HG03442 (cell line): Measurements from ENCODE around the gene MBNL3.

Source experiments
- ATAC-seq: cut with Tn5 transposase; IDR thresholded peaks from one replicate; pipeline ENCODE4 v1.9.1; 2021; ENCODE audit warnings: mild to moderate bottlenecking, moderate library complexity; ENCODE audit not compliant: unreplicated experiment

Gene MBNL3, protein sequence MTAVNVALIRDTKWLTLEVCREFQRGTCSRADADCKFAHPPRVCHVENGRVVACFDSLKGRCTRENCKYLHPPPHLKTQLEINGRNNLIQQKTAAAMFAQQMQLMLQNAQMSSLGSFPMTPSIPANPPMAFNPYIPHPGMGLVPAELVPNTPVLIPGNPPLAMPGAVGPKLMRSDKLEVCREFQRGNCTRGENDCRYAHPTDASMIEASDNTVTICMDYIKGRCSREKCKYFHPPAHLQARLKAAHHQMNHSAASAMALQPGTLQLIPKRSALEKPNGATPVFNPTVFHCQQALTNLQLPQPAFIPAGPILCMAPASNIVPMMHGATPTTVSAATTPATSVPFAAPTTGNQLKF

DNA sequence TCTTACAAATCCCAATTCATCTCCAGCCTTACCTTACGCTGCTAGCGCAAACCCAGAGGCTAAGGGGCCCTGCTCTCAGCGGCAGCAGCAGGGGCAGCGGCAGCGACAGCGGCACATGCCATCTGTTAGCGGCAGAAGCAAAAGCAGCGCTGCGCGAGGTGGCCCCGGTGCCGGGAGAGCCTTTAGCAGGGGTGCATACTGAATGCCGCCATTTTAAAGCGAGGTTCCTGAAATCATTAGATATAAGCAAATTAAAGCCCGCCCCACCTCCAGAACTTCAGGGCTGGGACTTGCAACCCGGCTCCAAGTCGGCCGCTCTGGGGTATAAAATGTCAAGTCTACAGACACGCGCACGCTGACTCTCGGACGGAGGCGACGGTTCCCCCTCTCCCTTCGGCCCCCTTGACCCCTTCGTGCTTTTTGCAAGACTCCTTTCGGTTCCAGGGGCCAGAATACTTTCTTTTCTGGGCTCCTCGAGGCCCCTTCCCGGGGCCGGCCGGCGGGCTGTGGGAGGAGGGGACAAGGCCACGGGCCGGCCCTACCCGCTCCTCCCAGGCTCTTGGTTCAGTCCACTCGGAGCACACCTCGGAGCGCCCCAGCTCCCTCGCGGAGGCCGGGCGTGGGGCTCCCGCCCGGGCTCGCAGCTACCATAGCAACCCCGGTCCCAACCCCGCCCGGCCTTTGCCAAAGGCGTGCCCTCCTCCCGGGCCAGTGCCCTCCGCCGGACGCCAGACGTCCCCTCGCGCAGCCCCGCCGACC, at the start of gene MBNL3:
MBNL3 (minus strand) TSS at position 220 of the 759 bp plus-strand sequence. CDS start 49,427 bp downstream, outside the sequence.
- peak; percentile 49 for ATAC-seq

DNA sequence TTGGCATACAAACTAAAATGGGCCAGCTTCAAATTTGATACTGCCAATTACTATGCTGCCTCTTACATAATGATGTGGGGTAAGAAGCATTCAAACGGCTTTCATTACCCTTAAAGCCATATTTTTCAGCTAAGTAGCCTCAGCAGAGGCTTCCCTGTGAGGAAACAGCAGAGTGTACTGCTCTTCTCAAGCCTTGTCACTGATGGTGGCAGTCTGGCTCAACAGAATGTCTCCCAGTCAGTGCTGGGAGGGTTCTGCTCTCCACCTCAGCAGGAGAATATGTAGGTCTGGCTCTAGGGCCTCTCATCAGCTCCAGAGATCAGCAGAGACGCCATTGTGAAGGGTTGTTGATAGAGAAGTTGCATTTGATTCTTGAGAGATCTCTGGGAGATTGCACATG, 44.6 kb upstream of the MBNL3 start:
- no peak for ATAC-seq

DNA sequence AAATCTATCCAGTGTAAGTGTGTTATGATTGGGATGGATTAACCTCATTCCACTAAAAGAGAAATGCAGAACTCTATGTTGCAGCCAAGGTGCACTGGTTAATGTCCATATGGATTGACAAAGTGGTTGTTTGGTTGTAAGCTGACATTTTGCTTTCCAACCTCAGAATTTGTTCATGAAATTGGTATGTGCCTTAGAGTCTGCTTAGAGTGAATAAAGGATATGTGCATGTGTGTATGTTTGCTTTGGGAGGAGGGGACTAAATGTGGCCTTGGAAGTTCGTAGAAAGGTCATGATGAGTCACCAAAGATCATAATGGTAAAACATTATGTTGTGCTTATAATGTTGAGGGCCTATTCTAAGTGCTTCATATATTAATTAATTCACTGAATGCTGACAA, 44.1 kb upstream of the MBNL3 start:
- ATAC-seq = no peak

DNA sequence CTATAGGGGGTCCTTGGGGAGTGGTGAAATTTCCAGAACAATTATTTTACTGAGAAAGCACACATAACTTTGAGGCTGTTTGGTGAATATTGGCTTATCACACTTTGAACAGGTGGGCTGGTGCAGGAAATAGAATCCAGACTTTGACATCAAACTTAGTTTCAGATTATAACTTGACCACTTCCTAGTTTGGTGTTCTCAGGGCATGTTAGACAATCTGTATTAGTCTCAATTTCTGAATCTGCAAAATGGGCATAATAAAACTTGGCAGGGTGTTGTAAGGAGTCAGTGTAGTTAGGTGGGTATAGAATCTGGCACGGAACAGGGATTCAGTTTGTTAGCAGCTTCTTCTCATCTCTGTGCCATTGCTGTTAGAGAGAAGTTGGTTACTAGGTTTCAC, 43.3 kb upstream of the MBNL3 start:
- ATAC-seq = no peak

DNA sequence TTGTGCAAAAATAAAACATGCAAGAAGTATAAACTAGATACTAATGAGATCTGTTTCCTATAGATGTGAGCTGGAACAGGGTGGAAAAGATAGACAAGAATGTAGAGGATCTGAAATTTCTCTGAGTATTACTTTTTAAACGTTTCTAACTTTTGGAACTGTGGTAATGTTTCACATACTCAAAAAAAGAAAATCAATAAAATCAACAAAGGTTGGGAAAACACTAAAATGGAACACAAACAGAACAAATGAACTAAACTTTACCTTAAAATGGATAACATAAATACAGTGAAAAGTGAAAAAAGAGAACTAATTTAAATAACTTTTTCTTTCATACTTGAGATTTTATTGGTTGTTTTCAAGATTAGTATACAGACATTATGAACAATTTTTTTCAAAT, 32.0 kb upstream of the MBNL3 start:
- no peak for ATAC-seq

DNA sequence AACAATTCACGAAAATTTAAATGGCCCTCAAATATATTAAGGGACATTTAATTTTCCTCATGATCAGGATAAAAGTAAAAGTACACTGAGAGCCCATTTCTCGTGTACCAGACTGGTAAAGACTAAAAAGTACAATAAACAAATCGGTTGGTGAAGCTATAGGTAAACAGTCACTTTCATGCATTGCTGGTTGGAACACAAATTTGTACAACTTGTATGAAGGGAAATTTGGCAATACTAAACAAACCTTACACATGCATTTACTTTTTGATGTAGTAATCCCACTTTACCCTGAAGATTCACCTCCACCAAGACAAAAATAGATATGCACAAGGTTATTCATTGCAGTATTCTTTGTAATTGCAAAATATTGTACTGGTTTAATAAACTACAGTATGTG, 31.4 kb upstream of the MBNL3 start:
- no peak for ATAC-seq

DNA sequence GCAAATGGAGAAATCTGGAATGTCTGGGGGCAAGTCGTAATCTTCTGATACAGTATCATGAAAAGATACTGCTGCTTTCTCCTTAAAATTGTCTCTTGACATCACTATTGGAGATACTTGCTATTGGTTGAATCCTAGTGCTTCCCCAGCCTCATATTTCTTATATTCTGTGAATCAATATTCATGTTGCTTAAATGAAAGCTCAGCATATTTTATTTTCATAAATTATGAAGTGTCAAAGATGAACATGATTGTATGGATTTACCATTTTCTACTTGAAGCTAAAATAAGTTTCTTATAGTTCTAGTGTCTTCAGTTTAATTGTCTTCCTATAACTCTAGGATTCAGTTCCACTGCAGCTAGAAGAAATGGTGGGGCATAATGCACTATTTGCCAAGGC, 29.6 kb upstream of the MBNL3 start:
- no peak for ATAC-seq

DNA sequence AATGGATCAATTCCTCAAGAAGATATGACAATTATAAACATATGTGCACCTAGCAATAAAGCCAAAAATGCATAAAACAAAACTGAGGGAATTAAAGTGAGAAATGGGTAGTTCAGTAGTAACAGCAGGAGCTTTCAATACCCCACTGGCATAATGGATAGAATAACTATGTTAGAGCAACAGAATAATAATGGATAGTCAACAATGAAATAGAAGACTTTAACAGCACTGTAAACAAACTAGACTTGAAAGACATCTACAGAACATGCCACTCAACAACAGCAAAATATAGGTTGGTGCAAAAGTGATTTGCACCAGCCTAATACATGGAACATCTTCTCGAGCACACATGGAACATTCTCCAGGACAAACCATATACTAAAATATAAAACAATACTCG, 20.0 kb upstream of the MBNL3 start:
- no peak for ATAC-seq

DNA sequence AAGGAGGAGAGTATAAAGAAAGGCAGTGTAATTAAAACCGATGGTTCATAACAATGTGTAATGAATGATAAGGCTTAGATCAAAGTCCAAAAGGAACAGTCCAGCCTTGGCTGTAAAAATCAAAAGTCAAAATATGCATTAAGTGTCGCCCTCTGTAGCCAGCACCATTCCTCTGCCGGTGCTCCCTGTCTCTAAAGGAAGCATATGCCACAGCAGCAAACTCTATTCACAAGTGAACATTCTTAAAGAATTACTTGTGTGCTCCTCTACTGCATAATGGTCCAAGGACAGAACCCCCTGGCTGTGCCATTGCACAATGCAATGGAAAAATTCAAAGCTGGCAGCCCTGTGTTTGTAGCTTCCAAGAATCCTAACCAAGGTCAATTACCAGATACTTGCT, 16.3 kb upstream of the MBNL3 start:
- ATAC-seq = no peak

DNA sequence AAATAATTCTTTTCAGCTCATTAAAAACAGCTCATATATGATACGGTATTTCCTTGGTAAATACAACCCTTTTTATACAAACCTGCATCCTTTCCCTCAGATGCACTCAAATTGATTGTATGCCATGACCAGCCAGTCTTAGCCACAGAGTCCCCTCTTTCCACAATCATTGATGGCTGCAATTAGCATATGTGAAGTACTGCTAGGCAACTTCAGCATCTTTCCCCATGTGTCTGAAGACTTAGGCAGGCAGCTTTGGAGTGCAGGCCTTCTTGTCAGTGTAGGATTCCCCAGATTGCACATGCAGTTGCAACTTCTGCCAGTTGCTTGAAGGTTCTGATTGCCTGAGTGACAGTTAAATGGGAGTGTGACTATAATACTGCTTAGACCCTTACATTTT, 15.6 kb upstream of the MBNL3 start:
- no peak for ATAC-seq

DNA sequence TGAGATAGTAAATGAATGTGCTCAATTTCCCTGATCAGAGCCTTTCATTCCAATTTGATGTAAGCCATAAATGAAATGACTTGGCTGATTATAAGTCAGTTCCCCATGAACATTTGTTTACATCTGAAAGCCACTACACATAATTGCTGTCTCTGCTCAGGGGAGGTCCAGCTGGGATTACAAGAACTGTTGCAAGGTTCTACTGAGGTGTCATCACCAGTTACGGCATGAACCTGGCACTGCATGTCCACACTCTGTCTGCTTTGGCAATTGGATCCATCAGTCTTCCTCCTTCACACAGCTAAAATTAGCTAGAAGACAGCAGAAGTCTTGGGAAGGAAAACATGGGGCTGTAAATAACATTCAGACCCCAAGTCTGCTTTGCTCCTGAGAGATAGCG, 12.8 kb upstream of the MBNL3 start:
- no peak for ATAC-seq

DNA sequence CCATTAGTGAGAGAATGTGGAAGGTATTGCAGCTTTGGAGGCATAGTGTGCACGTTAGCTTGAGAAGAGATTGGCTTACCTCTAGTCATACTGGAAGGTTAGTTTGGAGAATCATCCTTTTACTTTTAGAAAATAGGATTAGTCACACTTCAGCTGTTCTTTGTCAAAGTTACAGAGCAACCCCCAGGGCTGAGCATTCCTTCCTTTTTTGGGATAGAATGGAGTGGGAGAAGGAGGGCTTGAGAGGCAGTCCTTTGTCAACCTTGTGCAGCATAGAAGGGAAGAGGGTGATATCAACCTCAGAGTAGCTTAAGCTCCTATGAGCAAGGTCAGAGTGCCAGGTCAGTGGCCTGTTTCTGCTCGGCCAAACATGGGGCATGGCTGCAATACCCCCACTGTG, 8.6 kb upstream of the MBNL3 start:
- no peak for ATAC-seq

DNA sequence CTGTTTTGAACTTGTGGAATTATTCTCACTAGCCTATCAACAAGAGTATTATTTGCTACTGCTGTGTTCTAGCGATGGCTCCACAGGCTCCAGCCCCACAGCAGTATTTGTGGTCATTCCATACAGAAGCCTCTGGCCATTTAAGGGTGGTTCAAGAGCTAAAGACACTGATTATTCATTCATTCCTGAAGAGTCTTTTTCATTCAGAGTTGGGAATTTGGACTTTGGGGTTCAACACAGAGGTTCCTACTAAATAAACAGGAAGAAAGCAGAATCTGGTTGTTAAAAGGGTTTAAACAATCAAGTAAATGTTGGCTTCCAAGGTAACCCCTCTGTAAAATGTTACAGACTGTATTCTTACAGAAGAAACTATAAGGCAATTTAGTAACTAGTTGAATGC, 4.3 kb upstream of the MBNL3 start:
- no peak for ATAC-seq

DNA sequence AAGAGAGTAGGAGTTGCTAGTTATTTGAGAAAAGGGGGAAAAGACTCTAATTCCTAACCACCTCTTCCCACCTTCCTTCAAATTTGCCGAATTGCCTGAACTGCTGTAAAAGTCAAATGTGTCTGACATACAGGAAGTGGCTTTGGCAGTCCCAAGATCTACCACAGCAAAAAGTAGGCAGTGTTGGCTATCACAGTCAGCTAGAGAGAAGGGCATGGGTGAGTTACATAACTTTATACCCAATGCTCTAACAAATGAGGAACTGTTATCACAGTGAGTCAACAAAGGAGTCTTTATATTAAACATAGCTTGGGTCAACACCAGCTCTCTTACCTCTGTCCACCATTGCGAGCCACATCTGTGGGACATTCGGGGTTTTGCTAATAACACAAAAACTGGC, 2.4 kb upstream of the MBNL3 start:
- ATAC-seq = peak; percentile 59

DNA sequence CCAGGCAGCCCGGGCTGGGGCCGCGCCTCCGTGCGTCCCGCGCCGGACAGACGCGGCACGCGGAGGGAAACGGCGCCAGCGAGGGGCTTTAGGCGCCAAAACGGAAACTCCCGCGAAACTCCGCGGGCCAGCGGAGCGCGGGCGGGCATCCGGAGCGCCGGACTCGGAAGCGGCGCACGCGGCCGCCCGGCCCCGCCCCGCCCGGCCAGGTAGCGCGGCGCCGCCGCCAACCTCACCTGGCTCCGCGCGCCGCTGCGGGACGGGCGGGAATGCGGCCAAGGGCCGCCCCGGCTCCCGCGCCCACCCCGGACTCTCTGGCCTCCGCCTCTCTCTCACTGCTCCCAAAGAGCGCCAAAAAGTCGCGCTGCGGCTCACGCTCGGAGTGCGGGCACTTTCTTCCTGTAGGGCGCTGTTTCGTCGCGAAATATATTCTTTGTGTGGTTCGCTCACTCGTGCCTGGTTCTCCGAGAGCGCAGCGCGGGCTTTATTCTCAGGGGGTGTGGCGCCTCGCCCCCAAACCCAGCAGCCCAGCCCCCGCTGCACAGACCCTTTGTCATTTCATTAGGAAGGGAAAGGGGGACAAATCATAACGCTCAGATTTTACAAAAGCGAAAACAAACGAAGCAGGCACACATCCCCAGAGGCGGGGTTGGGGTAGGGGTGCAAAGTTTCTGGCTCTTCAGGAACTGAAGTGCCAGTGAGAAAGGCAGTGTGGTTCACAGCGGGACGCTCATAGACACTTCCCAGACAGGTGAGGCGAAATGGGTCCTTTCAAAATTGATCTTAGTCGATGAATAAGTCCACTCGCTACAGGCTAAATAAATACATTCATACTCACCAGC, 961 bp upstream of the MBNL3 start:
- ATAC-seq = peak; percentile 27

DNA sequence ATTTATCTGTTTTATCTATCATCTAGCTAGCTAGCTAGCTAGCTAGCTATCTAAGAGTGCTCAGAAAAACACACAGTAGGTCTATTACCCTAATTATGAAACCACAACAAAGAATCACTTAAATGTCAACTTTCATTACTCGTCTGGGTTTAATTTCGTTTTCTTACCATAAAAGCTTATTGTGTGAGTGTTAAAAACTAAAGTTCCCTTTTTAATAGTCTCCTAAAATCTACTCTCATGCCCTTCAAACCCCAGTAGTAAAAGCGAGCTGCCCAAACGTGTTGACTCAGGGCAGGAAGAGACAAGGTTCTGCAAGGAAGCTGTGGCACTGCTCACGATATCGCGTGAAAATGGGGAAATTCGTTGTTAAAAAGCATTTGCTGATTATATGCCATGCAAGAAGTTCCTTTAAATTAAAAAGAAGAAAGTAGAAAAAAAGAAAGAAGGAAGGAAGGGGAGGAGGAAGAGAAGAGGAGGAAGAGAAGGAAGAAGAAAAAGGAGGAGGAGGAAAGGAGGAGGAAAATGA, 595 bp downstream of the MBNL3 start:
- peak; percentile 23 for ATAC-seq

DNA sequence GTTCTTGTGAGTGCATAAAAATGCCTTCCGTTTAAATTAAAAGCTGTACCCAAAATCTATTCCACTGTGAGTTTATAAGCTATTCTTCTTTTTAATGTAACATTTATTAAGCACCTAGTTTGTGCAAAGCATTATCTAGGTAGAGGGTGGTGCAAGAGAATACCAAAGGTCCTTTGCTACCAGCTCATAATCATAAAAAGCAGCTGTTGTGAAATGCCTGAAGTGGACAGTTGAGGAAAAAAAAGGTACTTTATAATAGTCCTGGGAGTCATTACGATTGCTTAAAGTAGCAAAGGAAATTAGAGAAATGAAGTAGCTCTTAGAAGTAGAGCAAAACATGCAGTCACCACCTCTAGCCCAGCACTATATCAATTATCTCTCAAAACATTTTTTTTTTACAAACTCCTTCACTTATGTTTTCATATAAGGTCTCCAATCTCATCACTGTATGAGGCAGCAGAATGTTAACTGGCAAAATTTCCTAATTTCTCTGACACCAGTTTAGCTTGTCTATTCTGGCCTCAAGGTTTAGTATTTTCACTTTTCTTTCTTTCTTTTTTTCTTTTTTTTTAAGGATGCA, 2.1 kb downstream of the MBNL3 start:
- ATAC-seq = no peak

DNA sequence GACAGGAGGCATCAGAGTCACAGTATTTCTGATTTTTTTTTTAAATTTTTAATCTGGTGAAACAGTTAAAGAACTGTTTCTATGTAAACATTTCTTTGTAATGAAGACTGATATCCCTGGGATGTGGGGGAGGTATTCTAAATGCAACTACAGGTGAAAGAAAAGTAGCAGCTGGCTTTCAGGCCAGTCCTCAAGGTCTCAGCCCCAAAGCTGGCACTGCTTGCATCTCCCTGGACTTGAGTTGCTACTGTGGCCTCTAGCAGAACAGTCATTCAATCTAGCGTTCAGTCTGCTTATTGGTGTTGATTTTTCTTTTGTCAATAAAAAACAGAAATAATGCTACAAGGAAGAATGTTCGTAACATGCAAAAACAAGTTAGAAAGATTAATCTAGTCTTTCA, 4.9 kb downstream of the MBNL3 start:
- no peak for ATAC-seq

DNA sequence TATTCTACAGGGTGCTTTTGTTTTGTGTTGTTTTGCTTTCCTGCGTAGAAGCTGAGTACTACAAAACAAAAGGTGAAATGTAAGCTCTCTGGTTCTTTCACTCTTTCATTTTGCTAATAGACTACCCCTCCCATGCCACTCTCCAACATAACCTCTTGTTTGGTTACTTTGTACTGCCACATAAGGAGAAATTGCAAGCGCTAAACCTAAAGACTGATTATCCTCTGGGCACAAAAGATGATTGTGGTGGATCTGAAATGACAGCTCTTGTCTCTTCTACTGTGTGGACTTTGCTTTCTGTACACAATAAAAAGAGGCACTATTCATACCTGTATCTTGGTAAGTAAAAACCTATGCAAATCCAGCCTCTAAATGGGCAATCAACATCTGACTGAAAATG, 5.3 kb downstream of the MBNL3 start:
- no peak for ATAC-seq

DNA sequence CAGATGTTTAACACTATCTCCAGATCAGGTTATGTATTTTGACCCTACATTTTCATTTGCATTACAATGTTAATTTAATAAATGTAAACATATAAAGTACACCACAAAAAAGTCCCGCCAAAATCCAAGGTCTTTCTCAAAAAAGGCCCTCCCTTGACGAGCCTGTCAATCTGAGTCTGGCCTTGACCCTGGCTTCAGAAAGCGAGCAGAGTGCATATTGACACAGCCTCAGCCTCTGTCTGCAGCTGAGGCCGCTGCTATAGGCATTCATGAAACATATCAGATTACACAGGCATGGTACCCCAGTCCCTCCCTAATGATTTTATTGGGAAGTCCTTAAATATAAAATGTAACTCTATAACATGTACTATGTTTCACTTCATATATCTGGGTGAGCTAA, 6.2 kb downstream of the MBNL3 start:
- ATAC-seq = no peak

DNA sequence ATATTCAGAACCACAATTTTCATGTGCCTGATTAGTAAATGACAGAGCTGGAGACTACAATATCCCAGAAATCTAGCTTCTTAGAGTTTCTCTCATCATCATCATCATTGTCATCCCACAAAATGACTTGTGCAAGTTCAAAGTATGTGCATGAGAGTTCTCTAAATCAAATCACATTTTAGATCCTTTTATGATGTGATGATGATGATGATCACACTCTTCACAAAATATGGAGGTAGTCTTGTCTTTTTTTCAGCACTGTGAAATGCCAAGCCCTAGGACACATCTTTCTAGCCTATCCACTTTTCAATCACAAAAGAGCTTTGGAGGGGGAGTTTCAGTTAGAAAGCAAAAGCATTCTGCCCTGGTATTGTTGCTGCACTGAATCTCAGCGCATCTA, 7.4 kb downstream of the MBNL3 start:
- ATAC-seq = no peak
